ENCODE results near the gene SPOCK3. TPM values are rescaled to one million over a fixed set of nuclear protein-coding genes. Genes with fewer than 3 reads are reported as not detected.

SPOCK3 gene
- total RNA-seq, 1 donor from 2014 or later, result not detected

DNA sequence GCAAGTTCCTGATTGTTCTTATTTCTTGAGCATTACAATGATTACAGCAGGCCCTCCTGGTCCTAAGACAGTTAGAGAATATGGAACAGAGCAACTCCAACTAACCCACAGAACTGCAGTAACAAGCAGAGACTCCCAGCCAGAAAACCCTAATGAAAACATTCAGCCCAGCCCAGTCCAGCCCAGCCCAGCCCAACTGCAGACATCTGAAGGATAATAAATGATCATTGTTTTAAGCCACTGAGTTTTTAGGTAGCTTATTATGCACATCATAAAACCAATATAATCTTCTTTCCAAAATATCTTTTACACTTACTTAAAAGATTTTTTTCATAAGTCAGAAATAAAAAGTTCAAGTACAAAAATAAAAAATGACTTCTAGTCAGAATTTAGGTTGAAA is 51.3 kb downstream of the SPOCK3 start:
- DNase-seq (ENCODE audit: low spot score) (no peak), ATAC-seq (no peak)
- intact Hi-C loops (cut with DNase I), result no loop called here

GRCh38 chr4:167177925-167178324 is 56.4 kb downstream of the SPOCK3 start:
- intact Hi-C loops (cut with DNase I), result no loop called here
- ATAC-seq, result no peak
- DNase-seq (ENCODE audit: low spot score), result no peak

DNA sequence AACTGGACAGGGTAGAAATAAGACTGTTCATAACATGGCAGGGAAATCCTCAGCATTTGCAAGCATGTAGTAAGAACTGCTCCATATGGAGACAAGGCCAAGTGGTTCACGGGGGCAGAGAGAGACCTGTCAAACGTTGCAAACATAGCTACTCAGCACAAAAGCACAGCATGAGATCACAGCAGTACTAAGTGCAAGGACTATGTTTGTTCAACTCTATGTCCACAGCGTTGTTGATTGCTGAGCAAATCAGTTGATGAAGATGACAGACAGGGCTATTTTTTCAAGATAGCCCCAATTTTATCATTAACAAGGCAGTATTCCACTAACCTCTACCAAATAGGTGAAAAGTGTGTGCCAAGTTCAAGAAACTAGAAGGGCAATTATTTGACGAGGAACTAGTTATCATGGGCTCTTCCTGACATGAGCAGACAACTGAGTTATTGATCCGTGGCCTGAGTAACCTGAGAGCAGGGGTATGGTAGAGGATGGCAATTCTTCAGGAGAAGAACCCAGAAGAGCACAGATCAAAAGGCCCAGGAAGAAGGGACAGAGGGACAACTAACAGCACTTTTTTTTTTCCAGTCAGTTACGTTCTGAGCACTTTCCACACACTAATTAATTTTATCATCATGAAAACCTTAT is 57.4 kb downstream of the SPOCK3 start:
- intact Hi-C loops (cut with DNase I), result no loop called here
- no peak for ATAC-seq
- DNase-seq (ENCODE audit: low spot score), result no peak

- intact Hi-C loops (cut with DNase I), result no loop called here
- DNase-seq (ENCODE audit: low spot score), result no peak
- no peak for ATAC-seq
Measured at GRCh38 chr4:167171928-167172327, 62.4 kb downstream of the SPOCK3 start.

DNA sequence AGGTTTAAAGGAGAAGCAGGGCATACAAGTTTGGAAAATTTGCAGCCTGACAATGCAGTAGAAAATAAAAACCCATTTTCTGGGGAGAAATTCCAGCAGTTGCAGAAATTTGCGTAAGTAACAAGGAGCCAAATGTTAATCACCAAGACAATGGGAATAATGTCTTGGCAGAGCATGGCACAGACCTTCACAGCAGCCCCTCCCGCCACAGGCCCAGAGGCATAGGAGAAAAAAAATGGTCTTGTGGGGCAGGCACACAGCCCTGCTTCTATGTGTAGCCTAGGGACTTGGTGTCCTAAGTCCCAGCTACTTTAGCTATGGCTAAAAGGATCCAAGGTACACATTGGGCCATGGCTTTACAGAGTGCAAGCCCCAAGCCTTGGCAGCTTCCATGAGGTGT is 65.7 kb downstream of the SPOCK3 start:
- no peak for DNase-seq (ENCODE audit: low spot score)
- ATAC-seq, result no peak
- intact Hi-C loops (cut with DNase I), result no loop called here

DNA sequence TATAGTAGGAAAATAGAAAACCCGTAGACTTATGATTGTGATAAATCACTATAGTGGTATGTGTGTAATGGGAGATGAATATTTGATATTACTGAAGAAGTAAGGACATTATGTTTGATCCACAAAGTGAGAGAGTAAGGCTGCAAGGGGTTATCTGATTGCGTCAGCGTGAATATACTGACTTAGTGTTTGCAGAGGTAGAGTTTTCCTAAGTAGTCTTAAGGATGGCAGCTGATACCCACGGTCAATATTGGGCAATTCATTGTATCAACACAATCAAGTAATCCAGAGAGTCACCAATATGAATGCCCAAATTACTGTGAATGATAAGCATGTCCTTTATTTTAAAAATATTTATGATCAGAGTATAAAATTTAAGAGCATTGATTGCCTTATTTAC is 83.7 kb downstream of the SPOCK3 start:
- intact Hi-C loops (cut with DNase I), result no loop called here
- no peak for ATAC-seq
- no peak for DNase-seq (ENCODE audit: low spot score)

DNA sequence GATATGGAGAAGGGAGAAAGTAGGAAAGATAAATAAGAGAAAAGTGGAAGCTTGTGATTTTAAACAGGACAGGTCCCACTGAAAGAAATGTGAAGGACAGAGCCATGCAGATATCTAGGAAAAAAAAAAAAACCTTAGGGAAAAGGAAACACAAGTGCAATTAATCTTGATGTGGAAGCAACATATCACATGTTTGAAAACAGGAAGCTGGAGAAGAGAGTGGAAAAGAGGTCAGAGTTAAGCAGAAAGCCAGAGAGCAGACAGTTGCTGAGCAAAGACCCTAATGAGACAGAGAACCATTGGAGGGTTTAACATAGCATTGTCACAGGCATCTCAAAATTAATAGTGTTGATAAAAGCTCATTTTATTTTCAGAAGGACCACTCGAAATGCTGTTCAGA is 89.7 kb downstream of the SPOCK3 start:
- ATAC-seq (no peak), DNase-seq (ENCODE audit: low spot score) (no peak)
- intact Hi-C loops (cut with DNase I), result no loop called here

DNA sequence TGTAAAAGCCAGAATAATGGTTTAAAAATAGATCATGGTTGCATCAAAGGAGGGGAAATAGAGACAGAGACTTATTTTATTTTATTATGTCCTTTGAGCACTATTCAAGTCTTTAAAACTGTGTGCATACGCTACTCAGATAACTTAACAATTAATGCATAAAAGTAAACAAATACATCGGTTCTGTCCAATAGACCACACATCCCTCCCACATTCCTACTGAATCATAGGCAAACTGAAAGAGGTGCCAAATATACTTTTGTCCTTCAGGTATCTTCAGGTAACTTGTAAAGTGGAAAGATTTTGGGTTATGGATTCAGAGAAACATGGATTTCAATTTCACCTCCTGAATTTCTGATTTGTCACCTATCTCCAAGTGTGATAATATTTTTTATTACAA is 91.3 kb downstream of the SPOCK3 start:
- DNase-seq (ENCODE audit: low spot score) (no peak), ATAC-seq (no peak)
- intact Hi-C loops (cut with DNase I), result no loop called here

GRCh38 chr4:167136270-167136669 is 98.0 kb downstream of the SPOCK3 start:
- ATAC-seq (no peak), DNase-seq (ENCODE audit: low spot score) (no peak)
- intact Hi-C loops (cut with DNase I), result no loop called here

DNA sequence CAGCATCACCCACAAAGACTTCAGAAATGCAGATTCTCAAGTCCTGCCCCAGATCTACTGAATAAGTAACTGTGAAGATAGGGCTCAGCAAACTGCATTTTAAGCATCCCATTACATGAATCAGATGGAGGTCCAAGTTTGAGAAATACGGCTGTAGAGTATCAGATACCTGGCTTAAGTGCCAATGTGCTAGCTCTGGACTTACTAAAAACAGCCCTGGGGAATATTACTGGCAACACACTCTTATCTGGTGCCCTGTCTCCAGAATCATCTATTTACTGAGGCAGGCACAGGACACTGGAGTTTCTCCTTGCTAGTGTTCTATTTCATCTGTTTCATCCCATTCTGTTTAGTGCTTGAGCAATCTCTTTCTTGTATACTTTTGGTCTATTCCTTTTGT is 105.1 kb downstream of the SPOCK3 start:
- DNase-seq (ENCODE audit: low spot score) (no peak), ATAC-seq (no peak)
- intact Hi-C loops (cut with DNase I), result no loop called here

DNA sequence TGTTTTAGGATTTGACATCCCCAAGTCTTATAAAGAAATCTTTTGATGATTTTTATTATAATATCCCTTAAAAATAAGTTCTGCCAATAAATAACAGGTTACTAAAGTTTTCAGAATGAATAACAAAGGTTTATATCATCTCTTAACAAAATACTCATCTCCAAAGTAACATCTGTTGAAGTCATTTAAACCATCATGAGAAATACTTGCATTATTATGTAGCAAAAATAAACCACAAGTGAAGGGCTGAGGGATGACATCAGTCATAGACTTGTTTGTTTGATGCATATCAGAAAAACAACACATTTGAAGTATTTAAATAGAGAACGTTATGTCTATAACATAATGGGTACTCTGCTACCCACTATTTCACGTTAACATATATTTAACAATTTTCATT is 114.9 kb downstream of the SPOCK3 start:
- intact Hi-C loops (cut with DNase I), result no loop called here
- no peak for ATAC-seq
- no peak for DNase-seq (ENCODE audit: low spot score)

GRCh38 chr4:167117273-167117672 is 117.0 kb downstream of the SPOCK3 start:
- DNase-seq (ENCODE audit: low spot score) (no peak), ATAC-seq (no peak)
- intact Hi-C loops (cut with DNase I), result no loop called here

GRCh38 chr4:167114416-167114971 is 119.8 kb downstream of the SPOCK3 start:
- DNase-seq (ENCODE audit: low spot score), result no peak
- intact Hi-C loops (cut with DNase I), result no loop called here
- no peak for ATAC-seq

- DNase-seq (ENCODE audit: low spot score), result no peak
- no peak for ATAC-seq
- intact Hi-C loops (cut with DNase I), result no loop called here
Measured at GRCh38 chr4:167111622-167112021, 122.7 kb downstream of the SPOCK3 start.

DNA sequence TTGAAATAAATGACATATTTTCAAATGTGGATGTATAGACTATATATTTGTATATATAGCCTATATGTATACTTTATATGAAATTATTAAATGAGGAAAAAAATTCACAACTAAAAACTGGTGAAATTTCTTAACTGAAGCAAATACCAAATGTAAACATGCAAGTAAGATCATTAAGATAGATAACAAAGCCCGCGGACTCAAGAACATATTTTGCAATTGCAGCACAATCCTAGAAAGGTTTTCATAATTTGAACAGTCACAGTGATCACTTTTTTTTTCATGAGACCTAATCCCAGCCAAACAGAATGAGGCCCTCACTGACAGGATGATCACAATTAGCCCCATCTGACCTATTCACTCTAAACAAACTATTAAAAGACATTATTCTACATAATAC is 123.2 kb downstream of the SPOCK3 start:
- intact Hi-C loops (cut with DNase I), result no loop called here
- no peak for ATAC-seq
- no peak for DNase-seq (ENCODE audit: low spot score)

- DNase-seq (ENCODE audit: low spot score) (no peak), ATAC-seq (no peak)
- intact Hi-C loops (cut with DNase I), result no loop called here
Measured at GRCh38 chr4:167109859-167110258, 124.4 kb downstream of the SPOCK3 start.

DNA sequence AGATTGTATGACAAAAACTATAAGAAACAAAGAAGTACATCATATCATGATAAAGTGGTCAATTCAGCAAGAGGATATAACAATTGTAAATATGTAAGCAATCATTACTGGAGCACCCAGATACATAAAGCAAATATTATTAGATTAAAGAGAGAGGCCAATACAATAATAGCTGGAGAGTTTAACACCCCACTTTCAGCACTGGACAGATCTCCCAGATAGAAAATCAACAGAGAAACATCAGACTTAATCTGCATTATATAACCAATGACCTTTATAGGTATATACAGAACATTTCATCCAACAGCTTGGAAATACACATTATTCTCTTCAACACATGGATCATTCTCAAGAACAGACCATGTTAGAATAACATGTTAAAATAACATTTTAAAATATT is 128.4 kb downstream of the SPOCK3 start:
- no peak for DNase-seq (ENCODE audit: low spot score)
- ATAC-seq, result no peak
- intact Hi-C loops (cut with DNase I), result no loop called here

GRCh38 chr4:167102475-167102874 is 131.8 kb downstream of the SPOCK3 start:
- intact Hi-C loops (cut with DNase I), result no loop called here

DNA sequence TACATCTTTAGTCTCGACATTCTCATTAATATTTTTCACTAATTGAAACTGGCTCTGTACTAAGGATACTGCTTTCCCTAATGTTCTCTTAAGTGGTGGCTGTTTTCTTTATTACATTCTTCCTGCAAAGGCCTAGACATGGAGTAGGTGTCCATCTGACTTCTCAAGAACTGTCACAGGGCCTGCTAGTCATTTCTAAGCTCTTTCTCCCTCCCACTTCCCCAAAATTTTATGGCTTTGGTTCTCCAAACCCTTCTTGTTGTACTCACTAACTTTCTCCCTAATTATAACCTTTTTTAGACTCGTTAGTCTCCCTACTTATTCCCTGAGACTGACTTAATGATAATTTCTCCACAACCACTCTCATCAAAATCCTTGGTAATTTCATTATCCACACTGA is 133.3 kb downstream of the SPOCK3 start:
- ATAC-seq (no peak), DNase-seq (ENCODE audit: low spot score) (no peak)
- intact Hi-C loops (cut with DNase I), result no loop called here

More at GRCh38 chr4:167102475-167102874, 131.8 kb downstream of the SPOCK3 start:
- ATAC-seq (no peak), DNase-seq (ENCODE audit: low spot score) (no peak)

DNA sequence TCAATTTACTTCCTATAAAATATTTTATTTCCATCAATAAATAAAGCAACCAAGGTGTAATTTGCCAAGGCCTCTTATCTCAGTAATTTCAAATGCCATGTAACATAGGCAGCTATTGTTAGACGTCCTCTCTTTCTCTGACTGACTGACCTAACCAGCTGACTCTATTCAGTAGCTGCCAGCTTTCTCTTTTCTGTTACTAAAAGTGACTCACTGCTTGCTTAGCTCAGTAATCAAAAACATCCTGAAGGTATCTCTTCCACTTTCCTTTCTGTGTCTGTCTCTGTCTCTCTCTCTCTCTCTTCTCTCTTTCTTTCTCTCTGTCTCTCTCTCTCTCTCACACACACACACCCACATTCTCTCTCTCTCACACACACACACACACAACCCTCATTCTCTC is 134.2 kb downstream of the SPOCK3 start:
- DNase-seq (ENCODE audit: low spot score) (no peak), ATAC-seq (no peak)
- intact Hi-C loops (cut with DNase I), result no loop called here

GRCh38 chr4:167088115-167088514 is 146.2 kb downstream of the SPOCK3 start:
- DNase-seq (ENCODE audit: low spot score), result no peak
- intact Hi-C loops (cut with DNase I), result no loop called here

More at GRCh38 chr4:167088115-167088514, 146.2 kb downstream of the SPOCK3 start:
- no peak for ATAC-seq
